Retinal pigment epithelial cell (primary cell): Measurements from ENCODE around the gene OGFRL1.
"Not testable (repeated sequence)": the region's sequence is repeated elsewhere in the genome, so short reads cannot be mapped to it uniquely, and the experiment has no call there.

Experiments
- DNase-seq: peaks from one replicate; pipeline ENCODE4 v3.0.0-alpha.2; 2010; ENCODE audit warnings: low read depth
- H3K4me3 ChIP-seq: 2 replicates; pipeline ENCODE4 v1.5.1; 2011; ENCODE audit warnings: mild to moderate bottlenecking, low read length, control low read depth, moderate library complexity
- CTCF ChIP-seq: conservative IDR thresholded peaks from 2 replicates; pipeline ENCODE4 v1.5.1; 2011; ENCODE audit warnings: low read depth, low read length, control low read depth, inconsistent platforms

OGFRL1 gene

DNA sequence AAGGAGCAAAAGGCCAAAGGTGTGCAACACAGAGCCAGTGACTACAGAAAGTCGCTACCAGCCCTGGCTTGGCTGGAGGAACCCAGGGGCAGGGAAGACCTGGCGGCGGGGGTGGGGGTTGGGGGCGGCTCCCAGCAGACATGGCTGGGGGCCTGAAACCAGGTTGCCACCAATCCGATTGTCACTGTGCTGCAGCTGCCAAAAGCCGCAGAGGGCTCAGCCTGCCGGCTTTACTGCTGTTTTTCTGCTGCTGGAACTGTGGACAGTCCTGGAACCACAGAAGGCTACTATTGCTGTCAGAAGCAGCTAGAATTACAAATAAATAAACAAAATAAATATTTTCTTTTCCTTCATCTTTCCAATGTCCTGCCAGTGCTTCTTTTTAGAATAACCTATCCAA, 25.7 kb upstream of the OGFRL1 start:
- TF ChIP-seq CTCF, result no peak
- no peak overlapping the region for H3K4me3 ChIP-seq
- no peak for DNase-seq

GRCh38 chr6:71266392-71266791, 22.2 kb upstream of the OGFRL1 start:
- DNase-seq, H3K4me3 ChIP-seq: not testable (repeated sequence)

- TF ChIP-seq CTCF, result no peak
- H3K4me3 ChIP-seq, result no peak overlapping the region
- DNase-seq, result no peak
Measured at GRCh38 chr6:71268735-71269437, 19.7 kb upstream of the OGFRL1 start.

- no peak for DNase-seq
- no peak overlapping the region for H3K4me3 ChIP-seq
- TF ChIP-seq CTCF, result no peak
Measured at GRCh38 chr6:71277926-71278600, 10.5 kb upstream of the OGFRL1 start.

GRCh38 chr6:71279321-71279720, 9.3 kb upstream of the OGFRL1 start:
- no peak overlapping the region for H3K4me3 ChIP-seq
- no peak for DNase-seq
- TF ChIP-seq CTCF, result no peak

- TF ChIP-seq CTCF, result no peak
- no peak for DNase-seq
- H3K4me3 ChIP-seq, result no peak overlapping the region
Measured at GRCh38 chr6:71279740-71280139, 8.9 kb upstream of the OGFRL1 start.

GRCh38 chr6:71280701-71281100, 7.9 kb upstream of the OGFRL1 start:
- H3K4me3 ChIP-seq, result no peak overlapping the region
- no peak for DNase-seq
- TF ChIP-seq CTCF, result no peak
